ENCODE data around the gene SLC6A20. TPM values are rescaled to one million over a fixed set of nuclear protein-coding genes. Genes with fewer than 3 reads are reported as not detected.

Gene SLC6A20
- total and polyA plus RNA-seq, 2 experiments from 2014 or later = 0.05 to 0.14 TPM

GRCh38 chr3:45763303-45763675, 33.0 kb downstream of the SLC6A20 start:
- no peak for TF ChIP-seq EZH2phosphoT487 (IDR thresholded peaks at IDR 0.05; ENCODE audit: unreplicated experiment)
- no peak for TF ChIP-seq POLR2AphosphoS5 (IDR thresholded peaks at IDR 0.05; ENCODE audit: low read depth)
- no peak for TF ChIP-seq ZNF331 (CRISPR knock-in tag; IDR thresholded peaks at IDR 0.05; ENCODE audit: low read depth)
- TF ChIP-seq EZH2 (IDR thresholded peaks at IDR 0.05; ENCODE audit: low read depth, unreplicated experiment) = no peak
- TF ChIP-seq JUNB (IDR thresholded peaks at IDR 0.05; ENCODE audit: unreplicated experiment) = no peak
- TF ChIP-seq NANOG (IDR thresholded peaks at IDR 0.05; ENCODE audit: borderline replicate concordance) = no peak
- TF ChIP-seq STAT1 (IDR thresholded peaks at IDR 0.05; ENCODE audit: unreplicated experiment) = no peak
- no peak for TF ChIP-seq REST (IDR thresholded peaks at IDR 0.05; ENCODE audit: unreplicated experiment)
- no peak for TF ChIP-seq ZNF114 (CRISPR knock-in tag; IDR thresholded peaks at IDR 0.05)
- no peak for TF ChIP-seq CREB1 (CRISPR knock-in tag; IDR thresholded peaks at IDR 0.05; ENCODE audit: low read depth)
- TF ChIP-seq ETS1 (IDR thresholded peaks at IDR 0.05) = no peak
- TF ChIP-seq ZNF462 (CRISPR knock-in tag; IDR thresholded peaks at IDR 0.05) = no peak
- no peak for TF ChIP-seq CTCF (conservative IDR thresholded peaks at IDR 0.05; ENCODE audit: low read depth in 2 of 2)
- no peaks in the 10 kb centered on the region for H3K36me3 ChIP-seq (ENCODE audit: insufficient read depth)
- H3K4me2 ChIP-seq = no peak overlapping the region
- no peaks in the 10 kb centered on the region for H3K27me3 ChIP-seq (ENCODE audit: insufficient read depth)
- ATAC-seq = no peak
- H3K9me2 ChIP-seq (ENCODE audit: insufficient read depth) = 0 out of 2 replicates have a peak, but pooled peaks cover 5% of the 10 kb centered on the region
- peaks cover 9% of the 10 kb centered on the region for H3K4me1 Mint-ChIP-seq
- H2AFZ ChIP-seq = no peak overlapping the region
- no peaks in the 10 kb centered on the region for H3F3A ChIP-seq (replicated peaks; ENCODE audit: low read depth)
- no peak for DNase-seq (ENCODE audit: low spot score)
- H3K79me2 ChIP-seq (replicated peaks; ENCODE audit: insufficient read depth) = no peaks in the 10 kb centered on the region
- no peaks in the 10 kb centered on the region for H4K20me1 ChIP-seq (replicated peaks; ENCODE audit: insufficient read depth)
- no peak overlapping the region for H3K27ac ChIP-seq (ENCODE audit: low read depth)
- H3K4me1 ChIP-seq (ENCODE audit: insufficient read depth) = peaks cover 6% of the 10 kb centered on the region; the same call in 1 of the 2 replicates
- H3K36me3 Mint-ChIP-seq (ENCODE audit: low read depth) = no peaks in the 10 kb centered on the region; the same call in 2 of the 3 replicates
- peaks cover 11% of the 10 kb centered on the region for H3K9me3 Mint-ChIP-seq
- no peak overlapping the region for H3K27ac Mint-ChIP-seq
- peaks cover 12% of the 10 kb centered on the region for H3K27me3 Mint-ChIP-seq (ENCODE audit: insufficient read depth, low read depth, poor library complexity)
- H3K4me3 Mint-ChIP-seq = no peak overlapping the region
- H3K4me3 ChIP-seq = no peak overlapping the region
